HG03108 (cell line): ENCODE results near the gene DIPK1B.
"Not testable (repeated sequence)": the region's sequence is repeated elsewhere in the genome, so short reads cannot be mapped to it uniquely, and the experiment has no call there.

ENCODE experiments used
- ATAC-seq: cut with Tn5 transposase; IDR thresholded peaks from one replicate; pipeline ENCODE4 v1.9.1; 2021; ENCODE audit warnings: moderate library complexity; ENCODE audit not compliant: unreplicated experiment

The DIPK1B gene

DNA sequence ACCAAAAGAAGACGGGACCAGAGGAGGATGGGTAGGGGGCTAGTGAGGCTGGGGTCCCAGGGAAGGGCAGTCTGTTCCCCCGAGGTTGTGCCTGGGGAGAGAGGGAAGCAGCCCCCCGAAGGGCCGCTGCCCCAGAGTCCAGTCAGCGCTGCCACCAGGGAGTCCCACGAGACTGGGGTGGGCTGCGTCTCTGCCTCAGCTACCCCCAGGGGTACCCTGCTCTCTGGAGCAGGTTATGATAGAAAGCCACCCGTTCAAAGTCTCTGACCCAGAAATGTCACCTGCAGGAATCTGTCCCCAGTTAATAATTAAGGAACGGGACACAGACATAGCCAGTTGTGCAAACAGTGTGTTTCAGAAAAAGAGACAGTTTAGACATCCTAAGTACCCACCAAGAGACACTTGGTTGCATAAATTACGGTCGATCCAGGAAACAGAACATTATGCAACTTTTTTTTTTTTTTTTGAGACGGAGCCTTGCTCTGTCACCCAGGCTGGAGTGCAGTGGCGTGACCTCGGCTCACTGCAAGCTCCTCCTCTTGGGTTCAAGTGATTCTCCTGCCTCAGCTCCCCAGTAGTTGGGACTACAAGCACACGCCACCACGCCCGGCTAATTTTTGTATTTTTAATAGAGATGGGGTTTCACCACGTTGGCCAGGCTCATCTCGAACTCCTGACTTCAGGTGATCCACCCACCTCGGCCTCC lies 14.4 kb upstream of the DIPK1B start:
- no peak for ATAC-seq

GRCh38 chr9:136698635-136699246 lies 13.6 kb upstream of the DIPK1B start:
- no peak for ATAC-seq

- ATAC-seq = no peak
Measured at GRCh38 chr9:136700304-136700703, 12.1 kb upstream of the DIPK1B start.

- peak; percentile 45 for ATAC-seq
Measured at GRCh38 chr9:136700959-136701667, 11.3 kb upstream of the DIPK1B start.

DNA sequence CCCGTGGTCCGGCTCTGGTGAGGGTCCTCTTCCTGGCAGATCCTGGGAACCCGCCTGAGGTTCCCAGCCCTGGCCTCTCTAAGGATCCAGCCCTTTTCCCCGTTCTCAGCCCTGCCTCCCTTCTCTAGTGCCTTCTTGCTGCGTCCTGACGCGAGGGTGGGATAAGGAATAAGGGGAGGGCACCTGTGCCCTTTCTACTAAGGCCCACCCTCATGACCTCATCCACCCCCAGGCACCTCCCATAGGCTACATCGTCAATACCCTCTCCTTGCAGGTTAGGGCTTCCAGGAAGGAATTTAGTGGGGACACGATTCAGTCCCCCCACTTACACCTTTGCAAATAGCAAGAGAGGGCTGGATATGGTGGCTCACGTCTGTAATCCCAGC lies 10.7 kb upstream of the DIPK1B start:
- no peak for ATAC-seq

DNA sequence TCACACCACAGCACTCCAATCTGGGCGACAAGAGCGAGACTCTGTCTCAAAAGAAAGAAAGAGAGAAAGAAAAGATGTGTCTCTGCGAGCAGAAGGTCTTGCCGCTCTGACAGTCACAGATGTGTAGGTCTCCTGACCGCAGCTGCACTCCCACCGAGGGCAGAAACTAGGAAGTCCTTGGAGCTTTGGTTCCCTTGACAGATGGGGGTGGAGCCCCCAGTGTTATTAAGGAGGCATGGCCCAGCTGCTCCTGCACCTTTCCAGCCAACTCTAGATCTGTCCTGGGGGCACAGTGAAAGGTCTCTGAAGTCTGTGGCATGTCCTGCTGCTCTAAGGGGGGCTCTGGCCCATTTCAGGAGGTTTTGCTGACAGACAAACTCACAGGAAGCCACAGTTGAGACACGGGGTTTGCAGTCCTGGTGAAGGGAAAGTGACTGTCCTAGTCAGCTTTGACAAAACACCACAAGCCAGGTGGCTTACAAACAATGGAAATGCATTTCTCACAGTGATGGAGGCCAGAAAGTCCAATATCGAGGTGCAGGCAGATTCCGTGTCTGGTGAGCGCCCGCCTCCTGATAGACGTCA lies 9.0 kb upstream of the DIPK1B start:
- ATAC-seq = no peak

- not testable (repeated sequence) for ATAC-seq
Measured at GRCh38 chr9:136704741-136705140, 7.6 kb upstream of the DIPK1B start.

DNA sequence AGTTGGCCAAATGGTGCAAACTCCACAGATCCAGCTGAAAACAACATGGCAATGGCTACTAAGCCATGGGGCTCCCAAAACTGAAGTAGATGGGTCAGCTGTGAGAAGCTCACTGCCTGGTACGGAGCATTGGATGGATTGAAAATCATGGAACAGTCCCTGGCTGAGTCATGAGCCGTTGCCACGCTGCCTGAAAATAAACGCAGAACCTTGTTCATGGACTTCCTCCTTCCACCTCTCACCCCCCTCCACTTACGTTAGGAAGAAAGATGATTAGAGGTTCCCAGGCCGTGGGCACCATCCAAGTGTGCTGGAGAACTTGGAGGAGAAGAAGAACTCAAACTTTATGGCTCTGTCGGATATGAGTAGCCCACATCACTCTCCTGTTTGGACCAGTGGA lies 6.8 kb upstream of the DIPK1B start:
- no peak for ATAC-seq

DNA sequence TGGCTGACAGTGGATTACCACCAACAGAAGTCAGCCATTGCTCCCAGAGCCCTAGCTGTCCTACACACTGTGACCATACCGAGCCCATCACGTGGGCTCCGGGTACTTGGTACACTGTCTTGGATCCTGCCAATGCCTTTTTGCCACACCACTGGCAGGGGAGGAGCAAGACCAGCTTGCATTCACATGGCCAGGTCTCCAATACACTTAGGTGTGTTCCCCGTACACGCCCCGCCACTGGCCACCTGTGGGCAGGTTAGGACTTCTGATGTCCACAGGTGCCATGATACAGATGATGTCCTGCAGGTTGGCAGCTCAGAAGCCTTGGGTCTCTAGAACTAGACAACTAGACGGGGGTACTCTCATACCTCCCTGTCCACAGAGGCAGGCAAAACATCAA lies 5.4 kb upstream of the DIPK1B start:
- ATAC-seq = no peak

- ATAC-seq = no peak
Measured at GRCh38 chr9:136707849-136708517, 4.4 kb upstream of the DIPK1B start.

DNA sequence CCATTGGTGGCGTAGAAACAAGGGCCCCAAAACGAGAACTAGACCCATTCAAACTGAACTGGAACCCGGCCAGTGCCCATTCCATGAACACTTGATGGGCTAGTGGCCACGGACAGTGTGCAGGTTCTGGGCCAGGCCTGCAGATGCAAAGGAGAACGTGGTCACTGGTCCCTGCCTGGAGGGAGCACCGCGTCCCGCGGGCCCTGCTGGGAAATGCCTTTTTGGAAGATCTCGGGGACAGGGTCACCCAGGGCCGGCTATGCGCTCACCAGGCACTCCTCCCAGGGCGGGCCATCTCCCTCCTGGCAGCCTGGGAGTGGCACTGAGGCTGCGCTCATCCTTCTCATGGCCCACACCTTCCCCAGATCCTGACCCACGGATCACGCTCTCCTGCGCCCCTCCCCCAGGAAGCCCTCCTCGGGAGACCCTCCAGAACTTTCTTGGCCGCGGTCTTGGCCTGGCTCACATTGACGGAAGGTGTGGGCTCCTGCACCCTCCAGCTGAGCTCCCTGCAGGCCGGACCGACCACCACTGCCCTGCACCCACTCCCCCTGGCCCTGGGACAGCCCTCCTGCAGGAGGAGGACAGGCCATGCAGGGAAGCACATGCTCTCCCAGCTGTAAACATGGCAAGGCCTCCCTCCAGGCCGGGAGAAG lies 2.8 kb upstream of the DIPK1B start:
- ATAC-seq = no peak

DNA sequence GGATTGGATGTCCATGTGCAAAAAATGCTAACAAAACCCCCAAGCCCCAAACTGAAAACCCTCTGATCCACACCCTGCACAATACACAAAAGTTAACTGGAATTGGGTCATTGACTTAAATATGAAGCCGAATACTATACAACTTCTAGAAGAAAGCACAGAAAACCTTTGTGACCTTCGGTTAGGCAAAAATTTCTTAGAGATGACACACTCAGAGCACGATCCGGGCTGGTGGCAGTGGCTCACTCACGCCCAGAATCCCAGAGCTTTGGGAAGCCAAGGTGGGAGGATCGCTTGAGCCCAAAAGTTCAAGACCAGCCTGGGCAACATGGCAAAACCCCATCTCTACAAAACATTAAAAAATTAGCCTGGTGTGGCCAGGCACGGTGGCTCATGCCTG lies 1.8 kb upstream of the DIPK1B start:
- ATAC-seq = no peak

- ATAC-seq = not testable (repeated sequence)
Measured at GRCh38 chr9:136711219-136711648, 1.1 kb upstream of the DIPK1B start.

GRCh38 chr9:136712690-136713544 lies 545 bp downstream of the DIPK1B start:
- ATAC-seq = no peak

GRCh38 chr9:136713550-136713949 lies 1.2 kb downstream of the DIPK1B start:
- no peak for ATAC-seq

GRCh38 chr9:136714096-136714892 lies 1.9 kb downstream of the DIPK1B start:
- no peak for ATAC-seq

DNA sequence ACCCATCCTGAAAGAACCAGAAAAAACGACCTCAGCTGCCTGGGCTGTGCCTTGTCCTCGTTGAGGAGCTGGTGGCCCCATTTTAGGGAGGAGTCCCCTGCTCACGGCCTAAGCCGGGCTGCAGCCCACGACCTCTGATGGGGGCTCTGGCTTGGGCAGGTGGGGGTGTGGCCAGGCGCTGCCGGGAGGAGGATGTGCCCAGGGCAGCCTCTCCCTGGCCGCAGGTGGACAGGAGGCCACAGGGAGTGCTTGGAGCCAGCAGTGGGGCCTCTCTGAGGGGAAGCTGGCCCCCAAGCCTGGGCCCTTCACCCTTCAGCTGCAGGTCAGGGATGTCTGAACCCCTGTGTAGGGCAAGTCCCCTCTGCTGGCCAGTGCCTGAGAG lies 2.5 kb downstream of the DIPK1B start:
- no peak for ATAC-seq

DNA sequence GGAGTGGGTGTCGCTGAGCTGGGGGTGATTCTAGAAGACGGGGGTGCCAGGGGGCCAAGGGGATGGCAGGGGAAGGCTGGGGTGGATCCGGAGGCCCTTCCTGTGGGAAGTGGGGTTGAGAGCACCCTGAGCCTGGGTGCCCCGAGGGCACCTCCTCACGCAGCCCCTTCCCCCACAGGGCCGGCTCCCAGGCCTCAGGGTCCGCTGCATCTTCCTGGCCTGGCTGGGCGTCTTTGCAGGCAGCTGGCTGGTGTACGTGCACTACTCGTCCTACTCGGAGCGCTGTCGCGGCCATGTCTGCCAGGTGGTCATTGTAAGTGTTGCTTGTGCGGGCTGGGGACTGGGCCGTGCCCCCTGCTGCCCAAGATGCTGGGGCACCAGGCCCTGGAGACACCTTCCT lies 5.0 kb downstream of the DIPK1B start:
- no peak for ATAC-seq
